GM12865 (cell line): Measurements from ENCODE around the gene CDRT4.

Source experiments
- DNase-seq: peaks from one replicate; pipeline ENCODE4 v3.0.0; 2010; ENCODE audit warnings: low read depth
- H3K4me3 ChIP-seq: 2 replicates; pipeline ENCODE4 v1.5.1; 2011; ENCODE audit warnings: mild to moderate bottlenecking, low read depth, low read length, control low read depth
- CTCF ChIP-seq: IDR thresholded peaks from 2 replicates; pipeline ENCODE4 v1.5.1; 2011; ENCODE audit warnings: low read length, control low read depth, low read depth, inconsistent platforms; ENCODE audit not compliant: insufficient read depth; ENCODE audit errors: missing control alignments

The CDRT4 gene

GRCh38 chr17:15434956-15435355 lies 32.5 kb downstream of the CDRT4 start:
- H3K4me3 ChIP-seq: no peak overlapping the region
- no peak for TF ChIP-seq CTCF
- DNase-seq: no peak

GRCh38 chr17:15432807-15433611 lies 34.4 kb downstream of the CDRT4 start:
- H3K4me3 ChIP-seq: no peak overlapping the region
- no peak for TF ChIP-seq CTCF
- DNase-seq: no peak

GRCh38 chr17:15431766-15432165 lies 35.7 kb downstream of the CDRT4 start:
- no peak for DNase-seq
- H3K4me3 ChIP-seq: no peak overlapping the region
- TF ChIP-seq CTCF: no peak

- no peak overlapping the region for H3K4me3 ChIP-seq
- no peak for DNase-seq
- no peak for TF ChIP-seq CTCF
These were observed 36.2 kb downstream of the CDRT4 start for GRCh38 chr17:15431196-15431595.

GRCh38 chr17:15424521-15424920 lies 42.9 kb downstream of the CDRT4 start:
- TF ChIP-seq CTCF: no peak
- H3K4me3 ChIP-seq: no peak overlapping the region
- no peak for DNase-seq

GRCh38 chr17:15422392-15422965 lies 44.9 kb downstream of the CDRT4 start:
- no peak overlapping the region for H3K4me3 ChIP-seq
- no peak for DNase-seq
- TF ChIP-seq CTCF: no peak
